PC-9 (cell line): ENCODE data around the gene TBCA. TPM values are rescaled to one million over a fixed set of nuclear protein-coding genes. Genes with fewer than 3 reads are reported as not detected.
A peak's percentile ranks its signal among the peaks of the same experiment; 100 is the strongest.

Experiments used
- BruUV-seq: library from RNA; stranded (reverse); fragments of 400-500 nt; replicated peaks from 2 replicates; lab custom pipeline; 2021; lab: Mats Ljungman, UMichigan
- CTCF ChIA-PET: fragments of 300-600 bp; sonication (Branson Sonifier 250); formaldehyde crosslinking; loops from one replicate; lab custom pipeline; 2022; ENCODE audit warnings: antibody characterized with exemption; lab: Charles Lee
- POLR2A ChIA-PET: fragments of 300-600 bp; sonication (Branson Sonifier 250); formaldehyde crosslinking; loops from one replicate; lab custom pipeline; 2022; ENCODE audit warnings: antibody characterized with exemption; ENCODE audit not compliant: unreplicated experiment; lab: Charles Lee
- DNase-seq, 2 experiments: peaks; one replicate each; pipeline versions ENCODE4 v3.0.0 to v3.0.0-alpha.2; 2015 to 2022; ENCODE audit warnings: mixed read lengths in 1 of 2
- H2AFZ ChIP-seq: fragments of 200-600 bp; sonication (generic); 2 replicates; pipeline ENCODE4 v1.8.1; 2017; ENCODE audit warnings: antibody characterized with exemption
- H3F3A ChIP-seq: fragments of 200-600 bp; sonication (generic); 2 replicates; pipeline ENCODE4 v1.8.1; 2017; ENCODE audit warnings: antibody characterized with exemption, mild to moderate bottlenecking, low read depth; ENCODE audit not compliant: insufficient read depth
- H3K27ac ChIP-seq: fragments of 200-600 bp; sonication (generic); 2 replicates; pipeline ENCODE4 v1.6.1; 2016; ENCODE audit warnings: mixed run types
- H3K27me3 ChIP-seq: fragments of 200-600 bp; sonication (generic); 2 replicates; pipeline ENCODE4 v1.6.1; 2016; ENCODE audit warnings: low read depth, mixed run types; ENCODE audit not compliant: insufficient read depth
- H3K36me3 ChIP-seq: fragments of 200-600 bp; sonication (generic); 2 replicates; pipeline ENCODE4 v1.6.1; 2016; ENCODE audit warnings: low read depth, mixed run types
- H3K4me1 ChIP-seq: fragments of 200-600 bp; sonication (generic); replicated peaks from 2 replicates; pipeline ENCODE4 v1.6.1; 2016; ENCODE audit warnings: mixed run types; ENCODE audit not compliant: insufficient read depth
- H3K4me2 ChIP-seq: fragments of 200-600 bp; sonication (generic); 2 replicates; pipeline ENCODE4 v1.6.1; 2017; ENCODE audit warnings: mixed run types
- H3K4me3 ChIP-seq: fragments of 200-600 bp; sonication (generic); 2 replicates; pipeline ENCODE4 v1.6.1; 2016; ENCODE audit warnings: mixed run types
- H3K79me2 ChIP-seq: fragments of 200-600 bp; sonication (generic); 2 replicates; pipeline ENCODE4 v1.6.1; 2017; ENCODE audit warnings: low read depth, mixed run types
- H3K9me2 ChIP-seq: fragments of 200-600 bp; sonication (generic); 2 replicates; pipeline ENCODE4 v1.8.1; 2017; ENCODE audit warnings: mild to moderate bottlenecking; ENCODE audit not compliant: insufficient read depth
- H3K9me3 ChIP-seq: fragments of 200-600 bp; sonication (generic); 2 replicates; pipeline ENCODE4 v1.8.1; 2016; ENCODE audit warnings: low read depth; ENCODE audit not compliant: insufficient read depth
- H4K20me1 ChIP-seq: fragments of 200-600 bp; sonication (generic); 2 replicates; pipeline ENCODE4 v1.8.1; 2017; ENCODE audit not compliant: insufficient read depth
- EZH2 ChIP-seq: fragments of 200-600 bp; sonication (generic); IDR thresholded peaks from 2 replicates; pipeline ENCODE4 v1.8.0; 2017; ENCODE audit warnings: antibody characterized with exemption, low read depth
- intact Hi-C: fragments of 100-400 bp; cut with micrococcal nuclease; formaldehyde crosslinking; loops from one replicate; pipeline ENCODE4 v1.10.0; 2022; ENCODE audit not compliant: unreplicated experiment
- total RNA-seq: library from RNA; stranded (reverse); gene quantifications from 2 replicates; pipeline ENCODE4 v1.2.3, GENCODE V29; 2021
- TF ChIP-seq, protein P1 (sequence below): fragments of 200-600 bp; sonication (generic); conservative IDR thresholded peaks from 2 replicates; pipeline ENCODE4 v1.6.1; 2017; ENCODE audit warnings: mixed run types, antibody characterized with exemption, mild to moderate bottlenecking, moderate library complexity

TBCA gene
- total RNA-seq, 1 experiment from 2014 or later: 205 TPM

DNA sequence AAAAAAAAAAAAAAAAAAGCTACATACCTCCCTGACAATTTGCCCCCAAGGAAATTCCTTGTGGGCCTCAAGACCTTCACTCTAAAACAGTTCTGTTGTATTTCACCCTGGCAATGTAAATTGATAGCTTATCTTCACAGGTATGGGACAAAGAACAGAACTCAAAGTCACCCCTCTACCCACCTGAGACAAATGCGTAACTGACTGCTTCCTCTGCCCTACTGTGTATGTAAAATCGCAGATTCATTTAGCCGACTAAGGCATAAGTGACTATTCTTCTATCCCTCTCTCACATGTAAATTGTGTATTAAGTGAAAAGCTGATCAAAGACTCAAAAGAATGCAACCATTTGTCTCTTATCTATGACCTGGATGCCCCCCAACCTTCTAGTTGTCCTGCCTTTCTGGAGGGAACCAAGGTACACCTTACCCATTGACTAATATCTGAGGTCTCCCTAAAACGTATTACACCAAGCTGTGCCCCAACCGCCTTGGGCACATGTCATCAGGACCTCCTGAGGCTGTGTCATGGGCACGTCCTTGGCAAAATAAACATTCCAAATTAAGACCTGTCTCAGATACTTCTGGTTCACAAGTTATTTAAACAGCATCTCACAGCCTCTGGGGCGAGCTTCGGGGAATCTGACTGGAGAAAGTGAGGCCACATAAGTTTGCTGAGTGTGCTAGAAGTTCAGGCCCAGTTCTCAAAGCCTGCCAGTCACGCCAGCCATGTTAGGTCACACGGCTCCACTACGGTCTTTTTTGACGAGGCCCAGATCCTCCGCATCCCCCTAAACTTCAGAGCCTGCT is 954 bp downstream of the TBCA start:
- Histone ChIP-seq H3K9me2 (no peaks in the 10 kb centered on the region), H3K4me2 (peak overlapping the region; percentile 99), H3K27me3 (no peaks in the 10 kb centered on the region), H3K9me3 (no peaks in the 10 kb centered on the region), H3K36me3 (peaks cover 25% of the 10 kb centered on the region; the same call in 1 of the 2 replicates), H3F3A (peaks cover 8% of the 10 kb centered on the region), H3K79me2 (peaks cover 57% of the 10 kb centered on the region), H3K4me3 (peak overlapping the region; percentile 79), H3K4me1 (peaks cover 43% of the 10 kb centered on the region), H3K27ac (peak overlapping the region; percentile 82), H4K20me1 (peaks cover 42% of the 10 kb centered on the region), H2AFZ (peak overlapping the region; percentile 96)
- ChIA-PET CTCF (no interaction called here), POLR2A (interaction anchor here (0.6 kb wide), 1 partner anchor 22 kb away, joined by 9 read pairs; no protein-coding TSS in a partner anchor)
- BruUV-seq: TSS peak; percentile 43
- intact Hi-C loops: no loop called here
- TF ChIP-seq EZH2: no peak
- TF ChIP-seq, protein P1, sequence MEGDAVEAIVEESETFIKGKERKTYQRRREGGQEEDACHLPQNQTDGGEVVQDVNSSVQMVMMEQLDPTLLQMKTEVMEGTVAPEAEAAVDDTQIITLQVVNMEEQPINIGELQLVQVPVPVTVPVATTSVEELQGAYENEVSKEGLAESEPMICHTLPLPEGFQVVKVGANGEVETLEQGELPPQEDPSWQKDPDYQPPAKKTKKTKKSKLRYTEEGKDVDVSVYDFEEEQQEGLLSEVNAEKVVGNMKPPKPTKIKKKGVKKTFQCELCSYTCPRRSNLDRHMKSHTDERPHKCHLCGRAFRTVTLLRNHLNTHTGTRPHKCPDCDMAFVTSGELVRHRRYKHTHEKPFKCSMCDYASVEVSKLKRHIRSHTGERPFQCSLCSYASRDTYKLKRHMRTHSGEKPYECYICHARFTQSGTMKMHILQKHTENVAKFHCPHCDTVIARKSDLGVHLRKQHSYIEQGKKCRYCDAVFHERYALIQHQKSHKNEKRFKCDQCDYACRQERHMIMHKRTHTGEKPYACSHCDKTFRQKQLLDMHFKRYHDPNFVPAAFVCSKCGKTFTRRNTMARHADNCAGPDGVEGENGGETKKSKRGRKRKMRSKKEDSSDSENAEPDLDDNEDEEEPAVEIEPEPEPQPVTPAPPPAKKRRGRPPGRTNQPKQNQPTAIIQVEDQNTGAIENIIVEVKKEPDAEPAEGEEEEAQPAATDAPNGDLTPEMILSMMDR: no peak
- DNase-seq: peak in 1 of 2 experiments; percentile 8

DNA sequence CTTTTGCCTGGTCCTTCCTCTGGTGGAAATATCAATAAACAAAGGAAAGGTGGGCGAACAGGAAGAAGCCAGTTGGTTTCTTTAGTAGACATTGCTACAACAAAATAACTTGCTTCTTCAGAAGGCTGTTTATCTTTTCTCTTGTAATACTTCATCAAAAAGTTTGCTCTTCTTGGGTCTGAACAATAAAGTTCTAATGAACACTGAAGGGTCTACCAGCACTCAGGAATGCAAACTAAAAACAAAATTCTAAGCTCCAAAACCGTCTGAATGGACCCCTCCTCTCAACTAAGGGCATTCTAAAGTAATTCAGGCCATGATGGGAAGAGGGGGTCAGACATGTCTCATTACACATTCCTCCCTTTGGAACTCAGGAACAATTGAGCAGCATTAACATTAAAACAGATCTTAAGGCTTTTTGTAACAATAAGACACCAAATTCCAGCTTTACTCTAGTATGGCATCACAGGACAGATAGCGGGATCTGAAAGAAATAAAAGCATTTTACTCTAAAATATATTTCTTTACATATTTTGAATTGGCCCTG is 2.3 kb downstream of the TBCA start:
- Histone ChIP-seq H2AFZ (no peak overlapping the region), H3K4me2 (peak overlapping the region; percentile 99), H3K27me3 (no peaks in the 10 kb centered on the region), H3K36me3 (peaks cover 39% of the 10 kb centered on the region), H3K4me1 (peaks cover 44% of the 10 kb centered on the region), H3F3A (peaks cover 8% of the 10 kb centered on the region), H3K79me2 (peaks cover 71% of the 10 kb centered on the region), H3K9me2 (no peaks in the 10 kb centered on the region), H4K20me1 (peaks cover 54% of the 10 kb centered on the region), H3K4me3 (peak overlapping the region; percentile 79; the same call in 1 of the 2 replicates), H3K9me3 (no peaks in the 10 kb centered on the region), H3K27ac (no peak overlapping the region)
- DNase-seq: no peak
- no TSS peak for BruUV-seq
- CTCF ChIA-PET: no interaction called here
- intact Hi-C loops: no loop called here
- TF ChIP-seq EZH2: no peak
- TF ChIP-seq, protein P1: no peak
- POLR2A ChIA-PET: no interaction called here

GRCh38 chr5:77772729-77773128 is 3.4 kb downstream of the TBCA start:
- Histone ChIP-seq H3K4me2 (peak overlapping the region; percentile 99), H3K4me3 (no peak overlapping the region)

More at GRCh38 chr5:77772729-77773128, 3.4 kb downstream of the TBCA start:
- CTCF ChIA-PET: no interaction called here
- Histone ChIP-seq H4K20me1 (peaks cover 60% of the 10 kb centered on the region), H2AFZ (no peak overlapping the region), H3K4me1 (peaks cover 46% of the 10 kb centered on the region), H3K9me3 (no peaks in the 10 kb centered on the region), H3K27ac (no peak overlapping the region), H3K9me2 (no peaks in the 10 kb centered on the region), H3K79me2 (peaks cover 82% of the 10 kb centered on the region), H3K36me3 (peaks cover 39% of the 10 kb centered on the region), H3K27me3 (no peaks in the 10 kb centered on the region), H3F3A (peaks cover 8% of the 10 kb centered on the region)
- POLR2A ChIA-PET: no interaction called here
- TF ChIP-seq, protein P1: no peak
- TF ChIP-seq EZH2: no peak
- intact Hi-C loops: no loop called here
- DNase-seq: no peak
- BruUV-seq: no TSS peak
